A673 (cell line): ENCODE data around the gene XAGE5. TPM values are rescaled to one million over a fixed set of nuclear protein-coding genes. Genes with fewer than 3 reads are reported as not detected.

Experiments used
- BruUV-seq: library from RNA; stranded (reverse); fragments of 400-500 nt; replicated peaks from 2 replicates; lab custom pipeline; 2021; lab: Mats Ljungman, UMichigan
- CTCF ChIA-PET: fragments of 300-600 bp; sonication (Branson Sonifier 250); formaldehyde crosslinking; loops from one replicate; lab custom pipeline; 2022; ENCODE audit warnings: antibody characterized with exemption; lab: Charles Lee
- POLR2A ChIA-PET: fragments of 300-600 bp; sonication (Branson Sonifier 250); formaldehyde crosslinking; loops from one replicate; lab custom pipeline; 2022; ENCODE audit warnings: antibody characterized with exemption; ENCODE audit not compliant: low non-redundant PET; lab: Charles Lee
- DNase-seq: peaks from one replicate; pipeline ENCODE4 v3.0.0-alpha.2; 2015; ENCODE audit warnings: low spot score
- H3K27ac ChIP-seq: fragments of 200-600 bp; sonication (generic); 2 replicates; pipeline ENCODE4 v1.5.1; 2016; ENCODE audit warnings: mixed run types, low read depth, mild to moderate bottlenecking, mixed read lengths, antibody characterized with exemption, low read length; ENCODE audit not compliant: poor library complexity, severe bottlenecking
- H3K27me3 ChIP-seq: fragments of 200-600 bp; sonication (generic); replicated peaks from 2 replicates; pipeline ENCODE4 v1.6.1; 2017; ENCODE audit warnings: mixed run types, low read depth, mild to moderate bottlenecking, mixed read lengths, antibody characterized with exemption, low read length; ENCODE audit not compliant: insufficient read depth, poor library complexity
- H3K36me3 ChIP-seq: fragments of 200-600 bp; sonication (generic); 2 replicates; pipeline ENCODE4 v1.6.1; 2016; ENCODE audit warnings: mixed run types, mild to moderate bottlenecking, mixed read lengths, antibody characterized with exemption, low read length; ENCODE audit not compliant: insufficient read depth, poor library complexity, severe bottlenecking
- H3K4me1 ChIP-seq: fragments of 200-600 bp; sonication (generic); 2 replicates; pipeline ENCODE4 v1.6.1; 2017; ENCODE audit warnings: mixed run types, mild to moderate bottlenecking, mixed read lengths, antibody characterized with exemption, low read length; ENCODE audit not compliant: insufficient read depth, poor library complexity, severe bottlenecking
- H3K4me3 ChIP-seq: fragments of 200-600 bp; sonication (generic); 2 replicates; pipeline ENCODE4 v1.5.1; 2016; ENCODE audit warnings: low read depth, mixed run types, mild to moderate bottlenecking, mixed read lengths, low read length; ENCODE audit not compliant: poor library complexity, severe bottlenecking
- H3K9me3 ChIP-seq: fragments of 200-600 bp; sonication (generic); 2 replicates; pipeline ENCODE4 v1.6.1; 2016; ENCODE audit warnings: mixed run types, low read depth, mild to moderate bottlenecking, mixed read lengths, antibody characterized with exemption, low read length; ENCODE audit not compliant: poor library complexity, severe bottlenecking
- EZH2 ChIP-seq: fragments of 200-600 bp; sonication (generic); IDR thresholded peaks from 2 replicates; pipeline ENCODE4 v1.6.1; 2017; ENCODE audit warnings: borderline replicate concordance, low read depth, mild to moderate bottlenecking, mixed read lengths, antibody characterized with exemption, low read length; ENCODE audit not compliant: poor library complexity, severe bottlenecking
- intact Hi-C: fragments of 100-400 bp; cut with micrococcal nuclease; formaldehyde crosslinking; loops from one replicate; pipeline ENCODE4 v1.10.0; 2022; ENCODE audit not compliant: unreplicated experiment
- total RNA-seq: library from RNA; stranded (reverse); gene quantifications from 2 replicates; pipeline ENCODE4 v1.2.3, GENCODE V29; 2021
- TF ChIP-seq, protein P1 (sequence below): fragments of 300-800, 200-600 bp; sonication (generic); conservative IDR thresholded peaks from 2 replicates; pipeline ENCODE4 v1.5.1; 2017; ENCODE audit warnings: low read depth, mild to moderate bottlenecking, antibody characterized with exemption, low read length, moderate library complexity, mixed read lengths

The XAGE5 gene
- total RNA-seq, 1 experiment from 2014 or later, result not detected

DNA sequence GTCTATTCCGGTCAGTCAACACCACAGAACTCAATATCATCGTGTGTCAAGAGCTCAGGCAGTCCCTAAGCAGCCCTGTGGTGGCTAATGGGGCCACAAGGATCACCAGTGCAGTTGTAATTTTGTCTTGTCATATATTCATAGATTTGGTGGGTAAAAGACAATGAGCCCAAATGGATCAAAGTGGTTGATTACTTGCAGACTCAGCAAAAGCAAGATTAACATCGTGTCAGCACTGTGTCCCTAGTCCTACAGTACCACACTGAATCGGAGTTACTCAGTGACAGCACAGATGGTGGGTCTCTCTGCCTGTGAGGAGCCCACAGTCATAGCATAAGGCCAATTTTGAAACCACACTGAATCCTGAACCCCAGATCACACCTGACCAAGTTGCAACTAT, 8.7 kb downstream of the XAGE5 start:
- TF ChIP-seq EZH2, result no peak
- TF ChIP-seq, protein P1, sequence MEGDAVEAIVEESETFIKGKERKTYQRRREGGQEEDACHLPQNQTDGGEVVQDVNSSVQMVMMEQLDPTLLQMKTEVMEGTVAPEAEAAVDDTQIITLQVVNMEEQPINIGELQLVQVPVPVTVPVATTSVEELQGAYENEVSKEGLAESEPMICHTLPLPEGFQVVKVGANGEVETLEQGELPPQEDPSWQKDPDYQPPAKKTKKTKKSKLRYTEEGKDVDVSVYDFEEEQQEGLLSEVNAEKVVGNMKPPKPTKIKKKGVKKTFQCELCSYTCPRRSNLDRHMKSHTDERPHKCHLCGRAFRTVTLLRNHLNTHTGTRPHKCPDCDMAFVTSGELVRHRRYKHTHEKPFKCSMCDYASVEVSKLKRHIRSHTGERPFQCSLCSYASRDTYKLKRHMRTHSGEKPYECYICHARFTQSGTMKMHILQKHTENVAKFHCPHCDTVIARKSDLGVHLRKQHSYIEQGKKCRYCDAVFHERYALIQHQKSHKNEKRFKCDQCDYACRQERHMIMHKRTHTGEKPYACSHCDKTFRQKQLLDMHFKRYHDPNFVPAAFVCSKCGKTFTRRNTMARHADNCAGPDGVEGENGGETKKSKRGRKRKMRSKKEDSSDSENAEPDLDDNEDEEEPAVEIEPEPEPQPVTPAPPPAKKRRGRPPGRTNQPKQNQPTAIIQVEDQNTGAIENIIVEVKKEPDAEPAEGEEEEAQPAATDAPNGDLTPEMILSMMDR, result no peak
- Histone ChIP-seq H3K4me3 (no peak overlapping the region), H3K27ac (no peak overlapping the region), H3K9me3 (no peaks in the 10 kb centered on the region), H3K4me1 (no peaks in the 10 kb centered on the region), H3K27me3 (peaks cover 36% of the 10 kb centered on the region), H3K36me3 (no peaks in the 10 kb centered on the region)
- POLR2A ChIA-PET, result no interaction called here
- CTCF ChIA-PET, result no interaction called here
- no peak for DNase-seq
- no TSS peak for BruUV-seq
- intact Hi-C loops, result no loop called here

GRCh38 chrX:52821079-52821760, 10.1 kb downstream of the XAGE5 start:
- H3K27me3 ChIP-seq, result peaks cover 34% of the 10 kb centered on the region
- CTCF ChIA-PET, result no interaction called here

GRCh38 chrX:52824608-52825007, 13.5 kb downstream of the XAGE5 start:
- H3K4me1 ChIP-seq, result no peaks in the 10 kb centered on the region
- H3K9me3 ChIP-seq, result no peaks in the 10 kb centered on the region
- intact Hi-C loops, result no loop called here
- ChIA-PET POLR2A (no interaction called here), CTCF (no interaction called here)
- no peak for DNase-seq
- BruUV-seq, result no TSS peak
- no peak for TF ChIP-seq EZH2
- TF ChIP-seq, protein P1, result no peak
- peaks cover 16% of the 10 kb centered on the region for H3K27me3 ChIP-seq
- no peak overlapping the region for H3K27ac ChIP-seq
- H3K36me3 ChIP-seq, result no peaks in the 10 kb centered on the region
- no peak overlapping the region for H3K4me3 ChIP-seq

More at GRCh38 chrX:52821079-52821760, 10.1 kb downstream of the XAGE5 start:
- DNase-seq, result no peak
- intact Hi-C loops, result no loop called here
- Histone ChIP-seq H3K9me3 (no peaks in the 10 kb centered on the region), H3K4me1 (no peaks in the 10 kb centered on the region), H3K36me3 (no peaks in the 10 kb centered on the region), H3K4me3 (no peak overlapping the region), H3K27ac (no peak overlapping the region)
- POLR2A ChIA-PET, result no interaction called here
- TF ChIP-seq EZH2, result no peak
- TF ChIP-seq, protein P1, result no peak
- no TSS peak for BruUV-seq
